ENCODE data around the gene TMED7.

Gene TMED7

GRCh38 chr5:115578657-115579056, 47.2 kb downstream of the TMED7 start:
- no peak for TF ChIP-seq CTCF (IDR thresholded peaks at IDR 0.05; ENCODE audit: borderline replicate concordance, insufficient read depth, low read depth, low read length)
- H3K4me3 ChIP-seq (ENCODE audit: low read depth, low read length), result no peak overlapping the region

GRCh38 chr5:115577741-115578140, 48.1 kb downstream of the TMED7 start:
- TF ChIP-seq CTCF (IDR thresholded peaks at IDR 0.05; ENCODE audit: borderline replicate concordance, insufficient read depth, low read depth, low read length), result no peak

GRCh38 chr5:115577329-115577728, 48.5 kb downstream of the TMED7 start:
- TF ChIP-seq CTCF (IDR thresholded peaks at IDR 0.05; ENCODE audit: borderline replicate concordance, insufficient read depth, low read depth, low read length), result no peak
- no peak overlapping the region for H3K4me3 ChIP-seq (ENCODE audit: low read depth, low read length)

More at GRCh38 chr5:115577741-115578140, 48.1 kb downstream of the TMED7 start:
- H3K4me3 ChIP-seq (ENCODE audit: low read depth, low read length), result no peak overlapping the region

- TF ChIP-seq CTCF (IDR thresholded peaks at IDR 0.05; ENCODE audit: borderline replicate concordance, insufficient read depth, low read depth, low read length), result no peak
- no peak overlapping the region for H3K4me3 ChIP-seq (ENCODE audit: low read depth, low read length)
These were observed 50.4 kb downstream of the TMED7 start for GRCh38 chr5:115575167-115576070.

- no peak overlapping the region for H3K4me3 ChIP-seq (ENCODE audit: low read depth, low read length)
- no peak for TF ChIP-seq CTCF (IDR thresholded peaks at IDR 0.05; ENCODE audit: borderline replicate concordance, insufficient read depth, low read depth, low read length)
These were observed 52.7 kb downstream of the TMED7 start for GRCh38 chr5:115573133-115573532.

GRCh38 chr5:115571441-115571878, 54.4 kb downstream of the TMED7 start:
- TF ChIP-seq CTCF (IDR thresholded peaks at IDR 0.05; ENCODE audit: borderline replicate concordance, insufficient read depth, low read depth, low read length), result no peak
- H3K4me3 ChIP-seq (ENCODE audit: low read depth, low read length), result no peak overlapping the region

GRCh38 chr5:115568668-115569067, 57.2 kb downstream of the TMED7 start:
- H3K4me3 ChIP-seq (ENCODE audit: low read depth, low read length), result no peak overlapping the region
- TF ChIP-seq CTCF (IDR thresholded peaks at IDR 0.05; ENCODE audit: borderline replicate concordance, insufficient read depth, low read depth, low read length), result no peak

Data from GM12875 (cell line).